CD4-positive, CD25-positive, alpha-beta regulatory T cell (primary cell): ENCODE measurements around the gene CUX1. TPM values are rescaled to one million over a fixed set of nuclear protein-coding genes. Genes with fewer than 3 reads are reported as not detected.

Experiments
- ATAC-seq, 2 donors: fragments of 150-1000 bp; cut with Tn5 transposase; one replicate each; pipeline ENCODE4 v1.10.0; 2021; ENCODE audit warnings: low read depth in 2 of 2, moderate number of reproducible peaks in 2 of 2, moderate library complexity in 1 of 2
- DNase-seq, 3 donors: peaks; one replicate each; pipeline versions ENCODE4 v3.0.0 to v3.0.0-alpha.2; 2012 to 2022; ENCODE audit warnings: mixed read lengths in 1 of 3
- H3K27ac ChIP-seq: one replicate; pipeline ENCODE4 v1.7.0; 2013; ENCODE audit warnings: mild to moderate bottlenecking, low read length; ENCODE audit not compliant: insufficient read depth, poor library complexity, severe bottlenecking
- H3K27me3 ChIP-seq: one replicate; pipeline ENCODE4 v1.7.0; 2013; ENCODE audit warnings: low read length; ENCODE audit not compliant: control insufficient read depth, insufficient read depth
- H3K36me3 ChIP-seq: one replicate; pipeline ENCODE4 v1.7.0; 2013; ENCODE audit warnings: mild to moderate bottlenecking, low read length, moderate library complexity; ENCODE audit not compliant: control insufficient read depth, insufficient read depth
- H3K4me1 ChIP-seq: 2 replicates; pipeline ENCODE4 v1.7.0; 2013; ENCODE audit warnings: mild to moderate bottlenecking, low read length; ENCODE audit not compliant: insufficient read depth, control insufficient read depth, poor library complexity, severe bottlenecking
- H3K4me3 ChIP-seq: one replicate; pipeline ENCODE4 v1.7.0; 2013; ENCODE audit warnings: low read depth, mild to moderate bottlenecking, low read length, moderate library complexity
- H3K9me3 ChIP-seq, 2 experiments: 1 replicate in 1 of 2; 2 replicates in 1 of 2; pipeline ENCODE4 v1.7.0; 2013; ENCODE audit warnings: low read length in 2 of 2, mild to moderate bottlenecking in 1 of 2, moderate library complexity in 1 of 2; ENCODE audit not compliant: control insufficient read depth in 2 of 2
- H3K27ac Mint-ChIP-seq, 3 donors: one replicate each; pipeline ENCODE4 v1.8.0; 2020 to 2022; ENCODE audit warnings: mild to moderate bottlenecking in 3 of 3, mixed read lengths in 3 of 3, moderate library complexity in 2 of 3
- H3K27me3 Mint-ChIP-seq: one replicate; pipeline ENCODE4 v1.8.0; 2022; ENCODE audit warnings: mild to moderate bottlenecking, mixed read lengths
- H3K36me3 Mint-ChIP-seq: one replicate; pipeline ENCODE4 v1.8.0; 2020; ENCODE audit warnings: mixed read lengths
- H3K4me1 Mint-ChIP-seq, 4 donors: one replicate each; pipeline ENCODE4 v1.8.0; 2020 to 2022; ENCODE audit warnings: mixed read lengths in 4 of 4, mild to moderate bottlenecking in 1 of 4
- H3K4me3 Mint-ChIP-seq, 4 donors: one replicate each; pipeline ENCODE4 v1.8.0; 2020 to 2022; ENCODE audit warnings: mild to moderate bottlenecking in 4 of 4, mixed read lengths in 4 of 4, moderate library complexity in 3 of 4
- H3K9me3 Mint-ChIP-seq, 7 donors: one replicate each; pipeline ENCODE4 v1.8.0; 2020 to 2022; ENCODE audit warnings: mixed read lengths in 7 of 7, mild to moderate bottlenecking in 3 of 7, moderate library complexity in 2 of 7
- polyA plus RNA-seq, 4 donors: library from polyadenylated mRNA; unstranded; fragments of 300-500 nt; fragmentation: Illumina TruSeq; gene quantifications; one replicate each; pipeline ENCODE4 v1.2.3, GENCODE V29; 2021
- total RNA-seq: library from RNA; stranded (reverse); gene quantifications from one replicate; pipeline ENCODE4 v1.2.3, GENCODE V29; 2022

Gene CUX1
- total and polyA plus RNA-seq, 5 donors from 2014 or later: 6.0 to 45.1 (median 7.8) TPM

- H3K4me1 Mint-ChIP-seq: peaks cover 0 to 2% (median 0%) of the 10 kb centered on the region in 4 donors
- no peaks in the 10 kb centered on the region for H3K9me3 ChIP-seq
- H3K9me3 Mint-ChIP-seq: peaks cover 0 to 8% (median 2%) of the 10 kb centered on the region in 7 donors
- no peaks in the 10 kb centered on the region for H3K27me3 Mint-ChIP-seq
- no peak overlapping the region for H3K4me3 ChIP-seq
- ATAC-seq (no peak), DNase-seq (no peak)
- H3K36me3 ChIP-seq: peaks cover 2% of the 10 kb centered on the region
- no peak overlapping the region for H3K4me3 Mint-ChIP-seq
- no peak overlapping the region for H3K27ac ChIP-seq
- no peaks in the 10 kb centered on the region for H3K4me1 ChIP-seq
- H3K27me3 ChIP-seq: no peaks in the 10 kb centered on the region
- H3K27ac Mint-ChIP-seq: no peak overlapping the region
- peaks cover 44% of the 10 kb centered on the region for H3K36me3 Mint-ChIP-seq
Observed at GRCh38 chr7:102077081-102077480, 259.7 kb downstream of the CUX1 start.

GRCh38 chr7:102079140-102080018 lies 262.0 kb downstream of the CUX1 start:
- H3K36me3 Mint-ChIP-seq: peaks cover 39% of the 10 kb centered on the region
- H3K27ac Mint-ChIP-seq: no peak overlapping the region
- no peak overlapping the region for H3K27ac ChIP-seq
- H3K4me3 Mint-ChIP-seq: no peak overlapping the region
- H3K9me3 Mint-ChIP-seq: peaks cover 0 to 8% (median 2%) of the 10 kb centered on the region in 7 donors
- no peaks in the 10 kb centered on the region for H3K27me3 ChIP-seq
- no peak overlapping the region for H3K4me3 ChIP-seq
- no peak for ATAC-seq
- H3K9me3 ChIP-seq: no peaks in the 10 kb centered on the region
- peaks cover 2% of the 10 kb centered on the region for H3K36me3 ChIP-seq
- no peak for DNase-seq
- H3K4me1 ChIP-seq: no peaks in the 10 kb centered on the region
- no peaks in the 10 kb centered on the region for H3K27me3 Mint-ChIP-seq
- H3K4me1 Mint-ChIP-seq: peaks cover 0 to 2% (median 0%) of the 10 kb centered on the region in 4 donors

GRCh38 chr7:102080019-102080433 lies 262.6 kb downstream of the CUX1 start:
- DNase-seq: no peak
- peaks cover 4% of the 10 kb centered on the region for H3K36me3 ChIP-seq

GRCh38 chr7:102080434-102081243 lies 263.2 kb downstream of the CUX1 start:
- Mint-ChIP-seq H3K4me1 (peaks cover 0 to 2% (median 0%) of the 10 kb centered on the region in 4 donors), H3K27me3 (no peaks in the 10 kb centered on the region), H3K4me3 (no peak overlapping the region), H3K27ac (peak overlapping the region in 1 of 3 donors; percentile 30), H3K36me3 (peaks cover 43% of the 10 kb centered on the region), H3K9me3 (peaks cover 0 to 11% (median 7%) of the 10 kb centered on the region in 7 donors)
- Histone ChIP-seq H3K4me1 (no peaks in the 10 kb centered on the region), H3K9me3 (peaks cover 0 to 9% of the 10 kb centered on the region in 2 experiments), H3K27ac (no peak overlapping the region), H3K4me3 (no peak overlapping the region), H3K36me3 (peaks cover 5% of the 10 kb centered on the region), H3K27me3 (no peaks in the 10 kb centered on the region)
- no peak for DNase-seq
- ATAC-seq: no peak

More at GRCh38 chr7:102080019-102080433, 262.6 kb downstream of the CUX1 start:
- Histone ChIP-seq H3K27ac (no peak overlapping the region), H3K9me3 (peaks cover 0 to 4% of the 10 kb centered on the region in 2 experiments), H3K27me3 (no peaks in the 10 kb centered on the region), H3K4me3 (no peak overlapping the region), H3K4me1 (no peaks in the 10 kb centered on the region)
- peaks cover 0 to 2% (median 0%) of the 10 kb centered on the region in 4 donors for H3K4me1 Mint-ChIP-seq
- H3K27ac Mint-ChIP-seq: no peak overlapping the region
- peaks cover 39% of the 10 kb centered on the region for H3K36me3 Mint-ChIP-seq
- ATAC-seq: no peak
- no peak overlapping the region for H3K4me3 Mint-ChIP-seq
- H3K9me3 Mint-ChIP-seq: peaks cover 0 to 8% (median 2%) of the 10 kb centered on the region in 7 donors
- no peaks in the 10 kb centered on the region for H3K27me3 Mint-ChIP-seq

- DNase-seq (no peak), ATAC-seq (no peak)
- peaks cover 45% of the 10 kb centered on the region for H3K36me3 Mint-ChIP-seq
- peaks cover 6% of the 10 kb centered on the region for H3K36me3 ChIP-seq
- peak overlapping the region in 1 of 3 donors; percentile 30 for H3K27ac Mint-ChIP-seq
- no peaks in the 10 kb centered on the region for H3K4me1 ChIP-seq
- H3K27me3 Mint-ChIP-seq: no peaks in the 10 kb centered on the region
- peaks cover 0 to 2% (median 0%) of the 10 kb centered on the region in 4 donors for H3K4me1 Mint-ChIP-seq
- H3K4me3 Mint-ChIP-seq: no peak overlapping the region
- no peak overlapping the region for H3K4me3 ChIP-seq
- peaks cover 0 to 14% (median 7%) of the 10 kb centered on the region in 7 donors for H3K9me3 Mint-ChIP-seq
- peaks cover 0 to 9% of the 10 kb centered on the region in 2 experiments for H3K9me3 ChIP-seq
- H3K27me3 ChIP-seq: no peaks in the 10 kb centered on the region
- H3K27ac ChIP-seq: no peak overlapping the region
Observed at GRCh38 chr7:102081244-102081627, 263.8 kb downstream of the CUX1 start.

GRCh38 chr7:102082693-102083368 lies 265.4 kb downstream of the CUX1 start:
- H3K9me3 Mint-ChIP-seq: peaks cover 0 to 16% (median 7%) of the 10 kb centered on the region in 7 donors
- H3K4me3 ChIP-seq: no peak overlapping the region
- H3K9me3 ChIP-seq: peaks cover 0 to 9% of the 10 kb centered on the region in 2 experiments
- H3K36me3 ChIP-seq: peaks cover 6% of the 10 kb centered on the region
- no peak overlapping the region for H3K4me3 Mint-ChIP-seq
- no peak for ATAC-seq
- H3K4me1 Mint-ChIP-seq: no peaks in the 10 kb centered on the region
- H3K27ac ChIP-seq: no peak overlapping the region
- H3K27me3 ChIP-seq: no peaks in the 10 kb centered on the region
- no peak for DNase-seq
- H3K27me3 Mint-ChIP-seq: no peaks in the 10 kb centered on the region
- no peak overlapping the region for H3K27ac Mint-ChIP-seq
- no peaks in the 10 kb centered on the region for H3K4me1 ChIP-seq
- peaks cover 38% of the 10 kb centered on the region for H3K36me3 Mint-ChIP-seq

GRCh38 chr7:102085218-102085772 lies 267.9 kb downstream of the CUX1 start:
- H3K36me3 Mint-ChIP-seq: peaks cover 41% of the 10 kb centered on the region
- Histone ChIP-seq H3K4me1 (no peaks in the 10 kb centered on the region), H3K27ac (no peak overlapping the region), H3K36me3 (peaks cover 6% of the 10 kb centered on the region), H3K27me3 (no peaks in the 10 kb centered on the region), H3K4me3 (no peak overlapping the region), H3K9me3 (peaks cover 7 to 11% of the 10 kb centered on the region in 2 experiments)
- DNase-seq (no peak), ATAC-seq (no peak)
- no peaks in the 10 kb centered on the region for H3K27me3 Mint-ChIP-seq
- H3K9me3 Mint-ChIP-seq: peaks cover 0 to 30% (median 8%) of the 10 kb centered on the region in 7 donors
- no peak overlapping the region for H3K27ac Mint-ChIP-seq
- no peaks in the 10 kb centered on the region for H3K4me1 Mint-ChIP-seq
- no peak overlapping the region for H3K4me3 Mint-ChIP-seq
